ENCODE results near the gene KIAA0319L. TPM values are rescaled to one million over a fixed set of nuclear protein-coding genes. Genes with fewer than 3 reads are reported as not detected.
A peak's percentile ranks its signal among the peaks of the same experiment; 100 is the strongest.

The KIAA0319L gene
- total and polyA plus RNA-seq, 4 donors: 27.0 to 107 (median 27.9) TPM

DNA sequence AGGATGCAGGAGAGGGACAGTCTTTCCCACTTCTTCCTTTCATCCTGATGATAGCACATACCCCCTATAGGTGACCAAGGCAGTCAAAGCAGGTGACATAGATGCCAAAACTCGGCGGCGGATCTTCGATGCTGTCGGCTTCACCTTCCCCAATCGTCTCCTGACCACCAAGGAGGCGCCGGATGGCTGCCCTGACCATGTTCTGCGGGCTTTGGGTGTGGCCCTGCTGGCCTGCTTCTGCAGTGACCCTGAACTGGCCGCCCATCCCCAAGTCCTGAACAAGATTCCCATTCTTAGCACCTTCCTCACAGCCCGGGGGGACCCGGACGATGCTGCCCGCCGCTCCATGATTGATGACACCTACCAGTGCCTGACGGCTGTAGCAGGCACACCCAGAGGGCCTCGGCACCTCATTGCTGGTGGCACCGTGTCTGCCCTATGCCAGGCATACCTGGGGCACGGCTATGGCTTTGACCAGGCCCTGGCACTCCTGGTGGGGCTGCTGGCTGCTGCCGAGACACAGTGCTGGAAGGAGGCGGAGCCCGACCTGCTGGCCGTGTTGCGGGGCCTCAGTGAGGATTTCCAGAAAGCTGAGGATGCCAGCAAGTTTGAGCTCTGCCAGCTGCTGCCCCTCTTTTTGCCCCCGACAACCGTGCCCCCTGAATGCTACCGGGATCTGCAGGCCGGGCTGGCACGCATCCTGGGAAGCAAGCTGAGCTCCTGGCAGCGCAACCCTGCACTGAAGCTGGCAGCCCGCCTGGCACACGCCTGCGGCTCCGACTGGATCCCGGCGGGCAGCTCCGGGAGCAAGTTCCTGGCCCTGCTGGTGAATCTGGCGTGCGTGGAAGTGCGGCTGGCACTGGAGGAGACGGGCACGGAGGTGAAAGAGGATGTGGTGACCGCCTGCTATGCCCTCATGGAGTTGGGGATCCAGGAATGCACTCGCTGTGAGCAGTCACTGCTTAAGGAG lies 3.3 kb upstream of the KIAA0319L start:
- DNase-seq (ENCODE audit: low spot score): no peak
- Histone ChIP-seq H3K9me3 (ENCODE audit: control insufficient read depth in 4 of 4, low read length in 3 of 4) (no peaks in the 10 kb centered on the region), H3K27me3 (ENCODE audit: control insufficient read depth in 4 of 4, insufficient read depth in 4 of 4, low read length in 3 of 4) (no peaks in the 10 kb centered on the region), H3K36me3 (ENCODE audit: control insufficient read depth in 4 of 4, insufficient read depth in 3 of 4, low read depth in 1 of 4, low read length in 3 of 4) (peaks cover 0 to 4% (median 3%) of the 10 kb centered on the region in 4 donors), H3K9ac (ENCODE audit: low read depth in 1 of 2, low read length in 2 of 2) (no peak overlapping the region), H3K27ac (ENCODE audit: low read depth in 1 of 2, low read length in 2 of 2) (no peak overlapping the region), H3K4me3 (ENCODE audit: low read depth in 1 of 3, low read length in 3 of 3) (no peak overlapping the region), H3K4me1 (ENCODE audit: control insufficient read depth in 4 of 4, insufficient read depth in 4 of 4, low read length in 3 of 4) (peaks cover 0 to 40% (median 29%) of the 10 kb centered on the region in 4 donors)
- 55% methylated on average over 44 of the region's 44 CpGs for WGBS
- TF ChIP-seq, protein P1, sequence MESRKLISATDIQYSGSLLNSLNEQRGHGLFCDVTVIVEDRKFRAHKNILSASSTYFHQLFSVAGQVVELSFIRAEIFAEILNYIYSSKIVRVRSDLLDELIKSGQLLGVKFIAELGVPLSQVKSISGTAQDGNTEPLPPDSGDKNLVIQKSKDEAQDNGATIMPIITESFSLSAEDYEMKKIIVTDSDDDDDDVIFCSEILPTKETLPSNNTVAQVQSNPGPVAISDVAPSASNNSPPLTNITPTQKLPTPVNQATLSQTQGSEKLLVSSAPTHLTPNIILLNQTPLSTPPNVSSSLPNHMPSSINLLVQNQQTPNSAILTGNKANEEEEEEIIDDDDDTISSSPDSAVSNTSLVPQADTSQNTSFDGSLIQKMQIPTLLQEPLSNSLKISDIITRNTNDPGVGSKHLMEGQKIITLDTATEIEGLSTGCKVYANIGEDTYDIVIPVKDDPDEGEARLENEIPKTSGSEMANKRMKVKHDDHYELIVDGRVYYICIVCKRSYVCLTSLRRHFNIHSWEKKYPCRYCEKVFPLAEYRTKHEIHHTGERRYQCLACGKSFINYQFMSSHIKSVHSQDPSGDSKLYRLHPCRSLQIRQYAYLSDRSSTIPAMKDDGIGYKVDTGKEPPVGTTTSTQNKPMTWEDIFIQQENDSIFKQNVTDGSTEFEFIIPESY (IDR thresholded peaks at IDR 0.05): no peak

DNA sequence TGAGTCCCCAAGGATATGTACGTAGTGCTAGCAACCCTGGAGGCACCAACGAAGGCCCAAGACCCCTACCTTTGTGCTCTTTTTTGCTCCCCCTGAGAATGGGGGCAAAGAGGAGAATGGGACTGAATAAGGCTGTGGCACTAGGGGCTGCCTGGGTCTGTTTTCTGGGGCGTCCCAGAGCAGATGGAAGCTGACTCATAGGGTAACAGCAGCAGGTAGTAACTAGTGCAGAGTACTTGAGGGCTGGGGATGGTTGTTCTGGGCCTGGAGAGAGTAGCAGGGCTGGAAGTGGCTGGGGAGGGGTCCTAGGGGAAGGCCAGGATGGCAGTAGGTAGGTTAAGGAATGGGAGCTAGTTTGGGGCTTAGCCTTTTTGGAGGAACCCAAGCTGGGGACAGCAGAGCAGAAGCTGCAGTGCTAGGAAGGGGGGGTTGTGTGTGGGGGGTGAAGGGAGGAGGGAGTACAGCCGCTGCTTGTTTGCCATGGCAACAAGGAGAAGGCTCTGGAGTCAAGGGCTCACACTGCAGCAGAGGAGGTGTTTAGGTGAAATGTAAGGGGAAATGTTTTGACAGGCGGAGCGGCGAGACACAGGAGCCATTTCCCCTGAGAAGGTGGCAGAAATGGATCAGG lies 2.2 kb upstream of the KIAA0319L start:
- Histone ChIP-seq H3K9me3 (ENCODE audit: control insufficient read depth in 4 of 4, low read length in 3 of 4) (no peaks in the 10 kb centered on the region), H3K27me3 (ENCODE audit: control insufficient read depth in 4 of 4, insufficient read depth in 4 of 4, low read length in 3 of 4) (no peaks in the 10 kb centered on the region), H3K9ac (ENCODE audit: low read depth in 1 of 2, low read length in 2 of 2) (no peak overlapping the region), H3K36me3 (ENCODE audit: control insufficient read depth in 4 of 4, insufficient read depth in 3 of 4, low read depth in 1 of 4, low read length in 3 of 4) (peaks cover 0 to 4% (median 3%) of the 10 kb centered on the region in 4 donors), H3K27ac (ENCODE audit: low read depth in 1 of 2, low read length in 2 of 2) (no peak overlapping the region), H3K4me3 (ENCODE audit: low read depth in 1 of 3, low read length in 3 of 3) (no peak overlapping the region), H3K4me1 (ENCODE audit: control insufficient read depth in 4 of 4, insufficient read depth in 4 of 4, low read length in 3 of 4) (peaks cover 2 to 50% (median 40%) of the 10 kb centered on the region in 4 donors)
- TF ChIP-seq, protein P1 (IDR thresholded peaks at IDR 0.05): no peak
- TF ChIP-seq RXRA (IDR thresholded peaks at IDR 0.05) (no peak), YY1 (IDR thresholded peaks at IDR 0.05) (no peak), FOXA2 (IDR thresholded peaks at IDR 0.05) (no peak)
- TF ChIP-seq, protein P2, sequence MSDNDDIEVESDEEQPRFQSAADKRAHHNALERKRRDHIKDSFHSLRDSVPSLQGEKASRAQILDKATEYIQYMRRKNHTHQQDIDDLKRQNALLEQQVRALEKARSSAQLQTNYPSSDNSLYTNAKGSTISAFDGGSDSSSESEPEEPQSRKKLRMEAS (IDR thresholded peaks at IDR 0.05): no peak
- DNase-seq (ENCODE audit: low spot score): no peak
- WGBS: 89% methylated on average over 7 of the region's 7 CpGs

DNA sequence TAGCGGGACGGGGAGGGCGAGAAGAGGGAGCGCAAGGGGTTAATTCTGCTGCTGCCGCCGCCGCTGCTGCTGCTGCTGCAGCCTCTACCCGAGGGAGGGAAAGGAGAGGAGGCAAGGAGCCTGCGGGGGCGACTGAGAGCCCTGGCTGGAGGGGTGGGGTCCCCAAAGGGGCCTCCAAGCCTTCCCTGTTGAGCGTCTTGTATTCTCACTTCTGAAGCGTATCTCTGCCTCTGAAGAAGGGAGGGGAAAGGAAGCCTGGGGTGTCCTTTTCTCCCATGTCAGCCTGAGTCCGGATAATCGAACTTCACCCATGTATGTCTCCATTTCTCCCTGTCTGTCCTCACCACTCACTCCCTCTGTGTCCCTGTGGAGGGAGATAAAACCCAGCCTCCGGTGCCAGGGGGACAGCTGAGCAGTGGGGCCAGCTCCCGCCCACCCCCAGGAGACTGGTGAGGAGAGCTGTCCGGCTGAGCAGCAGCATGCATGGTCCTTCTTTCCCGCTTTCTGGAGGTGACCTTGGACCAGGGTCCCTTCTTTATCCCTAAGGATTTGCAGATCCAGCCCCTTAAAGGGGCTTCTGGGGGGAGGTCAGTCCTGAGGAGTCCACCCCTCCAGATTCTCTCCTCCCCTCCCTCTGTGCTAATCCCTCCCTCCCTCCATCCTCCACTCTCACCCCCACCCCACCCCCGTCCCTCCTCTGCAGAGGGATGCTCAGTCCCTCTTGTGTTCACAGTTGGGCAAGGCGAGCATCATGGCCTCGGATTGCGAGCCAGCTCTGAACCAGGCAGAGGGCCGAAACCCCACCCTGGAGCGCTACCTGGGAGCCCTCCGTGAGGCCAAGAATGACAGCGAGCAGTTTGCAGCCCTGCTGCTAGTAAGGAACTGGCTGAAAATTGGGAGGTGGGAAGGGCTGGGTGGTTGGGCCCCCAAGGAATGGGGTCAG lies 1.4 kb upstream of the KIAA0319L start:
- Histone ChIP-seq H3K27ac (ENCODE audit: low read depth in 1 of 2, low read length in 2 of 2) (peak overlapping the region in 1 of 2 donors; percentile 99), H3K9me3 (ENCODE audit: control insufficient read depth in 4 of 4, low read length in 3 of 4) (no peaks in the 10 kb centered on the region), H3K4me1 (ENCODE audit: control insufficient read depth in 4 of 4, insufficient read depth in 4 of 4, low read length in 3 of 4) (peaks cover 2 to 58% (median 46%) of the 10 kb centered on the region in 4 donors), H3K4me3 (ENCODE audit: low read depth in 1 of 3, low read length in 3 of 3) (peak overlapping the region in 2 of 3 donors; percentile 88 to 96), H3K36me3 (ENCODE audit: control insufficient read depth in 4 of 4, insufficient read depth in 3 of 4, low read depth in 1 of 4, low read length in 3 of 4) (peaks cover under 1 to 4% (median 3%) of the 10 kb centered on the region in 4 donors), H3K9ac (ENCODE audit: low read depth in 1 of 2, low read length in 2 of 2) (peak overlapping the region; percentile 28 to 36), H3K27me3 (ENCODE audit: control insufficient read depth in 4 of 4, insufficient read depth in 4 of 4, low read length in 3 of 4) (no peaks in the 10 kb centered on the region)
- 45% methylated on average over 26 of the region's 26 CpGs for WGBS
- no peak for TF ChIP-seq HNF4G (IDR thresholded peaks at IDR 0.05)
- no peak for TF ChIP-seq FOXA1 (IDR thresholded peaks at IDR 0.05)
- TF ChIP-seq, protein P3, sequence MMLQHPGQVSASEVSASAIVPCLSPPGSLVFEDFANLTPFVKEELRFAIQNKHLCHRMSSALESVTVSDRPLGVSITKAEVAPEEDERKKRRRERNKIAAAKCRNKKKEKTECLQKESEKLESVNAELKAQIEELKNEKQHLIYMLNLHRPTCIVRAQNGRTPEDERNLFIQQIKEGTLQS (IDR thresholded peaks at IDR 0.05): no peak
- TF ChIP-seq, protein P4, sequence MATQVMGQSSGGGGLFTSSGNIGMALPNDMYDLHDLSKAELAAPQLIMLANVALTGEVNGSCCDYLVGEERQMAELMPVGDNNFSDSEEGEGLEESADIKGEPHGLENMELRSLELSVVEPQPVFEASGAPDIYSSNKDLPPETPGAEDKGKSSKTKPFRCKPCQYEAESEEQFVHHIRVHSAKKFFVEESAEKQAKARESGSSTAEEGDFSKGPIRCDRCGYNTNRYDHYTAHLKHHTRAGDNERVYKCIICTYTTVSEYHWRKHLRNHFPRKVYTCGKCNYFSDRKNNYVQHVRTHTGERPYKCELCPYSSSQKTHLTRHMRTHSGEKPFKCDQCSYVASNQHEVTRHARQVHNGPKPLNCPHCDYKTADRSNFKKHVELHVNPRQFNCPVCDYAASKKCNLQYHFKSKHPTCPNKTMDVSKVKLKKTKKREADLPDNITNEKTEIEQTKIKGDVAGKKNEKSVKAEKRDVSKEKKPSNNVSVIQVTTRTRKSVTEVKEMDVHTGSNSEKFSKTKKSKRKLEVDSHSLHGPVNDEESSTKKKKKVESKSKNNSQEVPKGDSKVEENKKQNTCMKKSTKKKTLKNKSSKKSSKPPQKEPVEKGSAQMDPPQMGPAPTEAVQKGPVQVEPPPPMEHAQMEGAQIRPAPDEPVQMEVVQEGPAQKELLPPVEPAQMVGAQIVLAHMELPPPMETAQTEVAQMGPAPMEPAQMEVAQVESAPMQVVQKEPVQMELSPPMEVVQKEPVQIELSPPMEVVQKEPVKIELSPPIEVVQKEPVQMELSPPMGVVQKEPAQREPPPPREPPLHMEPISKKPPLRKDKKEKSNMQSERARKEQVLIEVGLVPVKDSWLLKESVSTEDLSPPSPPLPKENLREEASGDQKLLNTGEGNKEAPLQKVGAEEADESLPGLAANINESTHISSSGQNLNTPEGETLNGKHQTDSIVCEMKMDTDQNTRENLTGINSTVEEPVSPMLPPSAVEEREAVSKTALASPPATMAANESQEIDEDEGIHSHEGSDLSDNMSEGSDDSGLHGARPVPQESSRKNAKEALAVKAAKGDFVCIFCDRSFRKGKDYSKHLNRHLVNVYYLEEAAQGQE (IDR thresholded peaks at IDR 0.05): no peak
- TF ChIP-seq RAD21 (IDR thresholded peaks at IDR 0.05): no peak
- DNase-seq (ENCODE audit: low spot score): no peak

All from liver (tissue), 9 donors.